SK-N-MC (cell line): ENCODE data around the gene SLAMF1.
"Not testable (repeated sequence)": the region's sequence is repeated elsewhere in the genome, so short reads cannot be mapped to it uniquely, and the experiment has no call there.

Experiments
- DNase-seq: peaks from one replicate; pipeline ENCODE4 v3.0.0-alpha.2; 2011; ENCODE audit warnings: low read depth, low spot score
- H3K27ac ChIP-seq: fragments of 200-600 bp; sonication (generic); 2 replicates; pipeline ENCODE4 v1.5.1; 2016; ENCODE audit warnings: mixed run types
- H3K36me3 ChIP-seq: fragments of 200-600 bp; sonication (generic); 2 replicates; pipeline ENCODE4 v1.6.1; 2017; ENCODE audit warnings: antibody characterized with exemption, low read length, mixed read lengths; ENCODE audit not compliant: insufficient read depth
- H3K4me3 ChIP-seq: fragments of 200-600 bp; sonication (generic); 2 replicates; pipeline ENCODE4 v1.5.1; 2016
- H3K9ac ChIP-seq: fragments of 200-600 bp; sonication (generic); 2 replicates; pipeline ENCODE4 v1.8.0; 2017; ENCODE audit warnings: mixed run types, mixed read lengths; ENCODE audit not compliant: insufficient read length
- H3K9me3 ChIP-seq: fragments of 200-600 bp; sonication (generic); 2 replicates; pipeline ENCODE4 v1.6.1; 2017; ENCODE audit warnings: low read depth, mild to moderate bottlenecking, antibody characterized with exemption, low read length, moderate library complexity, mixed read lengths
- EZH2 ChIP-seq: fragments of 200-600 bp; sonication (generic); IDR thresholded peaks from one replicate; pipeline ENCODE4 v1.6.1; 2017; ENCODE audit warnings: antibody characterized with exemption
- FOXP2 ChIP-seq: optimal IDR thresholded peaks from 2 replicates; pipeline ENCODE3; 2011; ENCODE audit warnings: mild to moderate bottlenecking, moderate library complexity; ENCODE audit not compliant: insufficient read depth; ENCODE audit errors: extremely low read length, control extremely low read depth
- POLR2AphosphoS5 ChIP-seq: IDR thresholded peaks from 2 replicates; pipeline ENCODE4 v1.6.1; 2012; ENCODE audit warnings: mild to moderate bottlenecking, low read depth, low read length, borderline replicate concordance

Gene SLAMF1, protein sequence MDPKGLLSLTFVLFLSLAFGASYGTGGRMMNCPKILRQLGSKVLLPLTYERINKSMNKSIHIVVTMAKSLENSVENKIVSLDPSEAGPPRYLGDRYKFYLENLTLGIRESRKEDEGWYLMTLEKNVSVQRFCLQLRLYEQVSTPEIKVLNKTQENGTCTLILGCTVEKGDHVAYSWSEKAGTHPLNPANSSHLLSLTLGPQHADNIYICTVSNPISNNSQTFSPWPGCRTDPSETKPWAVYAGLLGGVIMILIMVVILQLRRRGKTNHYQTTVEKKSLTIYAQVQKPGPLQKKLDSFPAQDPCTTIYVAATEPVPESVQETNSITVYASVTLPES

DNA sequence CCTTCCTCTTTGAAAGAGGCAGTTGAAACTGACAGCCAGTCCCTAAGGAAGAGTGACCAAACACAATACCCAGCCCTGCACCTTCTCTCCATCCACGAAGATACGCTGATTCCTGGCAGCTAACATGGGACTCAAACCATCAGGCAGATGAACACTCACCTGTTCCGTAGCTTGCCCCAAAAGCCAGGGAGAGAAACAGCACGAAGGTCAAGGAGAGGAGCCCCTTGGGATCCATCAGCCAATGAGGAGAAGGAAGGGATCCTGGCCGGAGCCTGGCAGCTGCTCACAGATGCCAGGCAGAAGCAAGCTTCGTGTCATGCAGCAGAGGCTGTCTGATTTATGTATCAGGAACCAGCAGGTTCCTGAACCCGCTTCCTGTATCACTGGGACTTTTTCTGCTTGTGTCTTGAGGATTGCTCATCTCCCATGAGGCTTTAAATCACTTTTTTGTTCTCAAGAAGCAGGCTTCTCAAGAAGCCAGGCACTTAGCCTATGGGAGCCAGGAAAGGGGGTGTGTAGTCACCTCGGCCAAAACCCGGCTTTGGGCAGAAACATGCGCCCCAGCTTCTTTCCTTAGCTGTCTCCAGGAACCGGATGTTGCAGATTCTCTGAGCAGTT is at the start of gene SLAMF1:
TSS of gene SLAMF1 (minus strand) at position 334 of the 618 bp plus-strand sequence. CDS start at position 235, 99 bp downstream.
- no peaks in the 10 kb centered on the region for H3K9me3 ChIP-seq
- H3K36me3 ChIP-seq: no peaks in the 10 kb centered on the region
- TF ChIP-seq FOXP2 (no peak), EZH2 (no peak), POLR2AphosphoS5 (no peak)
- DNase-seq: no peak
- no peak within 1 kb of the TSS for H3K9ac ChIP-seq
- no peak within 1 kb of the TSS for H3K27ac ChIP-seq
- no peak within 1 kb of the TSS for H3K4me3 ChIP-seq

DNA sequence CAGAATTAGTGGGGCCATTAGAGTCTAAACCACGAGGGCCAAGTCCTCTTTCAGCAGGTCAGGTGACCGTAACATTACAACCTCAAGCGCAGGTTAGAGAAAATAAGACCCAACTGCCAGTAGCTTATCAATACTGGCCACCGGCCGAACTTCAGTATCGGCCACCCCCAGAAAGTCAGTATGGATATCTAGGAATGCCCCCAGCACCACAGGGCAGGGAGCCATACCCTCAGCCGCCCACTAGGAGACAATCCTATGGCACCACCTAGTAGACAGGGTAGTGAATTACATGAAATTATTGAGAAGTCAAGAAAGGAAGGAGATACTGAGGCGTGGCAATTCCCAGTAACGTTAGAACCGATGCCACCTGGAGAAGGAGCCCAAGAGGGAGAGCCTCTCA is 45.5 kb upstream of the SLAMF1 start:
- H3K36me3 ChIP-seq, H3K9ac ChIP-seq, H3K9me3 ChIP-seq, DNase-seq, H3K4me3 ChIP-seq, H3K27ac ChIP-seq: not testable (repeated sequence)

DNA sequence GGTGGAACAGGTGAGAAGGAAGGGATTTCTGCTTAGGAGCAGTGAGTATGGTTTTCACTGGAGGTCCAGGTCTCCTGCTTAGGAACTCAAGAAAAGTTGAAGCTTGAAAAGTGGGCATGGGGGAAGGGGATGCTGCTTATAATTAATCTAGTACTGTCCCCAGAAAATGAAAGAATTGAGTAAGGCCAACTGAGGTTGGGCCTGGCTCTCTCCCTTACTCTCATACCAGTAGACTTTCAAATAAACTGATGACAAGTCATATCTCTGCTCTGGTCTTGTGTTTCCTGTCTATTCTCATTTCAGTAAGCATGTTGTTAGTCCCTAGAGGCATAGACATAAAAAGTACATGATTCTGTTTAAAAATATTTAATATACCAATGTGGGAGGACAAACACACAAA is 38.4 kb upstream of the SLAMF1 start:
- no peak overlapping the region for H3K27ac ChIP-seq

DNA sequence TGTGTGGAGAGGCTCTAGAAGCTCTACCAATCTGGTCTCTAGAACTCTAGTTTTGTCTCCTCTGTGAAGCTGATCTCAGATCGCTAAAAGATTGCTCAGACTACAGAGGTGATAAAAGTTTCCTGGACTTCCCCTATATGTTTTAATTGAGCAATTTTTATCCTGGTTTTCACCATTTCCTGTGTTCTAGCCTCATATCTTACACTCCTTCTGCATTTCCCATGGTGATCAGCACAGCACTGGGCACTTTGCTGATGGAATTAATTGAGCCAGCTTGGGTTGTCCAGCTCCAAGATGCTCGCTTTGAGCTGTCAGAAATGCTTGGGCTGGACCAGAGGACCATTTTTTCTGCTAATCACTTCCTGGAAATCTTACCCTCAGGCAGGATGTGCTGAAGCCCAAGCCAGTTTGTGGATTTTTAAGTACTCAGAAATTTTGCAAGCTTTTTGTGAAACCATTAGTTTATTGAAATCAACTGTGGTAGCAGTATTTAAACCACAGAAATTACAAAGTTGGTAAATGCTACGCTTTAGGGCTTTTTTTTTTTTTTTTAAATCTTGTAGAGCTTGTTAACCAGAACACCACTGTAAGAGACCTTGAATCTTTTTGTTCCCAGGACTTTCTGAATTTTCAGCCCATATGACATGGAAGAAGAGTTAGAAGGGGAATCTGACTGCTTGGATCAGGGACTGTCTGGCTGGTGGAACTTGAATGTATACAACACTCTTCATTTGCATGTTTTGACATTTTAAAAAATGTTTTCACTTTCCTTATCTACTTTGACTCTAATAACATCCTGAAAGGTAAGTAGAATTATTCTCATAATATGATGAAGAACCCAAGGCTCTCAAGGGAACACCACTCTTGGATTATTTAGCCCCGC is 36.4 kb upstream of the SLAMF1 start:
- Histone ChIP-seq H3K9ac (no peak overlapping the region), H3K9me3 (no peaks in the 10 kb centered on the region), H3K27ac (no peak overlapping the region), H3K36me3 (no peaks in the 10 kb centered on the region), H3K4me3 (no peak overlapping the region)
- DNase-seq: peak; percentile 35
- TF ChIP-seq EZH2 (no peak), FOXP2 (no peak), POLR2AphosphoS5 (no peak)

More for the DNA sequence above, 38.4 kb upstream of the SLAMF1 start:
- Histone ChIP-seq H3K9ac (no peak overlapping the region), H3K4me3 (no peak overlapping the region), H3K9me3 (no peaks in the 10 kb centered on the region), H3K36me3 (no peaks in the 10 kb centered on the region)
- DNase-seq: no peak
- TF ChIP-seq POLR2AphosphoS5: no peak
- TF ChIP-seq FOXP2: no peak
- no peak for TF ChIP-seq EZH2

DNA sequence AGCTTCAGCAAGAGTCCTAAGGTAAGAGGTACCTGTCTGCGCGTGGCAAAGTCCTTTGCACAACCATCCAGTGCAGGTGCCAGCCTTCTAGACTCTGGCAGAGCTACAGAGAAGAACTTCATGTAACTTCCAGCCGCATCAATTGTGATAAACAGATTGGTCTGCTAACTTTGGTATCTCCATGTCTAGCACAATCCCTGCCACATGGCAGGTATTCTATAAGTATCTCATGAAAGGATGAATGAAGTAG is 35.0 kb upstream of the SLAMF1 start:
- no peak for DNase-seq
- Histone ChIP-seq H3K9me3 (no peaks in the 10 kb centered on the region), H3K4me3 (no peak overlapping the region), H3K36me3 (no peaks in the 10 kb centered on the region), H3K27ac (no peak overlapping the region), H3K9ac (no peak overlapping the region)
- no peak for TF ChIP-seq FOXP2
- TF ChIP-seq EZH2: no peak
- TF ChIP-seq POLR2AphosphoS5: no peak

DNA sequence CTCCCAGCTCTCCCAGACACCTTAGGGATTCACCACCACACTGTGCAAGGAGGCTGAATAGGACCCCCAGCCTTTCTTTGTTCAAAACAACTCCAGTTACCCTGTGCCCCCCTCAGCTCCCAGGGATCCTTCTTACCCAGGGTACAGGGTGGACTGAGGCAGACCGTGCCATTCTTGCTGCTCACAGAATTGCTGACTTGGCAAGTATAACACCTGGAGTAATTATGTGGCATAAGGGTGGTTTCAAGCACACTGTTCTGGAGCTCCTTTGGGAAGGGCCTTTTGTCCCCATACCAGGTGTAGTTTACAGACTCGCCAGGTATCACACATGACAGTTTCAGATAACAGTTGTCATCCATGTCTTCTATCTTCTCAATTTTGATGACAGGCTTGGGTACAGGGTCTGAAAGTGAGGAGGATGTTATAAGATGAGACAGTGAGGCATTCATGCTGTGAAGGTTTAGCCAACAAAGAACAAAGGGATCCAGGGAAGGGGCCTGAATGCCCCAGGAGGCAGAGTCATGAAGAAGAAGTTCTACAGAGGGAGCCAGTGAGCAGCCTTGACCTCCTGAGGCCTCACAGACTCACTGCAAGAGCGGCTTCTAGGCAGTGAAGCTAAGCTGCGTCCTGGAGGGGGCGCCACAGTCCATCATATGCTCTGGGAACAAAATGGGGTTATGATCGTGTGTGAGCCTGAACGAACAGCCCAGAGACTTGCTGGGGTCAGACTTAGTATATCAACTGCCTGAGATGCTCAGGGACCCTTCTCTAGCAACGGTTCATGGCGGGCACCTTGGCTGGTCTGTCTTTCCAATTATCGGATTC is 34.4 kb upstream of the SLAMF1 start:
- no peak overlapping the region for H3K4me3 ChIP-seq
- no peaks in the 10 kb centered on the region for H3K9me3 ChIP-seq
- H3K36me3 ChIP-seq: no peaks in the 10 kb centered on the region
- no peak overlapping the region for H3K27ac ChIP-seq
- no peak overlapping the region for H3K9ac ChIP-seq
- peak; percentile 44 for DNase-seq
- TF ChIP-seq FOXP2 (no peak), POLR2AphosphoS5 (no peak), EZH2 (no peak)

DNA sequence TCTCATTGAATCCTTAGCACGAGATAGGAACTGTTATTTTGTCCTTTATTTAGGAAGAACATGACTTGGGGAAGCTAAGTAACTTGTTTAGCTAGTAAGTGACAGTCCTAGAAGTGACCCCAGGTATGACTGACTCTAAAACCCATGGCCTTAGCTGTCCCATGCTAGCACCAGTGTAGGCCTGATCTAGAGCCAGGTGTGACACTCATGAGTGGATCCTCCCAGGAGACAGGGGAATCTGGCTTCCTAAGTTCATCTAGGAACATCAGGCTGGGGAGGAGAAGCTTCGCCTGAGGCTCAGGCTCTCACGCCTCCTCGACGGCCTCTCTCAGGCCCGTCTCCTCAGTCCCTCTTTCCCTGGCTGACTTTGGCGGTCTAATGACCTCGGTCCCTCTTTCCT is 33.6 kb upstream of the SLAMF1 start:
- Histone ChIP-seq H3K4me3 (no peak overlapping the region), H3K27ac (no peak overlapping the region), H3K9ac (no peak overlapping the region), H3K9me3 (no peaks in the 10 kb centered on the region), H3K36me3 (no peaks in the 10 kb centered on the region)
- DNase-seq: no peak
- TF ChIP-seq EZH2: no peak
- no peak for TF ChIP-seq POLR2AphosphoS5
- no peak for TF ChIP-seq FOXP2

DNA sequence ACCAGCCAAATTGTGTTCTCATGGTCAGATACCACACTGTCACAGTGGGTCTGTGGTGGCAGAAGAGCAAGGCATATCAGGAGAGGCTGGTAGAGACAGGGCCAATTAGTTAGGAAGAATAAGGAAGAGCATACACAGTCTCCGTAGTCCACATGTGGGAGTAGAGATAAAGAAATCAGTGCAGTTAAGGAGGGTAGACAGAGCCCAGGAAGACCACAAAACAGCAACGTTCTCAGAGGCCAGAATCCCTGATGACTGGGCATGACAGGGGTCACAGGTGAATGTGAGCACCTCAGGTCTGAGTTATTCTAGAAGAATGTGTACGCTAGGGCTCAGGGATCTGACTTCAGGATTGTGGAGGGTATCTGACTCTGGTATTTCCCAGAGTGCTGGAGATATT is 33.0 kb upstream of the SLAMF1 start:
- no peaks in the 10 kb centered on the region for H3K9me3 ChIP-seq
- TF ChIP-seq EZH2 (no peak), FOXP2 (no peak), POLR2AphosphoS5 (no peak)
- no peak overlapping the region for H3K9ac ChIP-seq
- H3K4me3 ChIP-seq: no peak overlapping the region
- H3K36me3 ChIP-seq: no peaks in the 10 kb centered on the region
- no peak overlapping the region for H3K27ac ChIP-seq
- no peak for DNase-seq
